GM08714 (cell line): ENCODE results near the gene METTL8.
"Not testable (repeated sequence)": the region's sequence is repeated elsewhere in the genome, so short reads cannot be mapped to it uniquely, and the experiment has no call there.

Experiments
- H3K4me3 ChIP-seq: fragments of 200-500 bp; sonication (Bioruptor generic); 2 replicates; pipeline ENCODE4 v1.5.1; 2014; ENCODE audit warnings: mild to moderate bottlenecking, low read length, inconsistent platforms
- ZNF274 ChIP-seq: IDR thresholded peaks from 2 replicates; pipeline ENCODE4 v1.6.1; 2012; ENCODE audit warnings: mild to moderate bottlenecking, low read depth, low read length

Gene METTL8

DNA sequence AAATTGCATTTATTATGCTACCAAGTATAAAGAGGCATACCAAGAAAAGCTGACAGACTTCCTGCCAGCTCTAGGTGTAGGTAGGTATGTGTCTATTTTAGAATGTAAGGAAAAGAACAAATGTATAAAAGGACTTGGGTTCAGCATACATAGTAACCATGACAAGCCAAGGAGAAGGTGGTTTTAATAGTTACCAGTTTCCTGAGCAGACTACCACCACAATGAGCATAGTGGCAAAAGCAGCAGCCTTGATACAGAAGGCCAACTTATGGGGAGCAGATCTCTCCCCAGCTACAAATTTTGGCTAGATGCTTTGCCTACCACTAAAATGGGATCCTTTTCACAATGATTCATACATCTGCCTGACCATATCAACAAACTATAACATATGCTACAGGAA lies 34.5 kb downstream of the METTL8 start:
- H3K4me3 ChIP-seq = no peak overlapping the region
- no peak for TF ChIP-seq ZNF274

GRCh38 chr2:171394164-171394740 lies 39.5 kb downstream of the METTL8 start:
- no peak for TF ChIP-seq ZNF274
- H3K4me3 ChIP-seq = no peak overlapping the region

GRCh38 chr2:171393487-171393886 lies 40.3 kb downstream of the METTL8 start:
- no peak for TF ChIP-seq ZNF274
- no peak overlapping the region for H3K4me3 ChIP-seq

- no peak overlapping the region for H3K4me3 ChIP-seq
- TF ChIP-seq ZNF274 = no peak
Measured at GRCh38 chr2:171391532-171391931, 42.3 kb downstream of the METTL8 start.

GRCh38 chr2:171390941-171391516 lies 42.8 kb downstream of the METTL8 start:
- H3K4me3 ChIP-seq = no peak overlapping the region

GRCh38 chr2:171389780-171390179 lies 44.0 kb downstream of the METTL8 start:
- no peak overlapping the region for H3K4me3 ChIP-seq
- TF ChIP-seq ZNF274 = no peak

More at GRCh38 chr2:171390941-171391516, 42.8 kb downstream of the METTL8 start:
- TF ChIP-seq ZNF274 = no peak

- no peak overlapping the region for H3K4me3 ChIP-seq
- TF ChIP-seq ZNF274 = no peak
Measured at GRCh38 chr2:171389325-171389724, 44.5 kb downstream of the METTL8 start.

GRCh38 chr2:171387052-171387451 lies 46.7 kb downstream of the METTL8 start:
- no peak for TF ChIP-seq ZNF274
- no peak overlapping the region for H3K4me3 ChIP-seq

DNA sequence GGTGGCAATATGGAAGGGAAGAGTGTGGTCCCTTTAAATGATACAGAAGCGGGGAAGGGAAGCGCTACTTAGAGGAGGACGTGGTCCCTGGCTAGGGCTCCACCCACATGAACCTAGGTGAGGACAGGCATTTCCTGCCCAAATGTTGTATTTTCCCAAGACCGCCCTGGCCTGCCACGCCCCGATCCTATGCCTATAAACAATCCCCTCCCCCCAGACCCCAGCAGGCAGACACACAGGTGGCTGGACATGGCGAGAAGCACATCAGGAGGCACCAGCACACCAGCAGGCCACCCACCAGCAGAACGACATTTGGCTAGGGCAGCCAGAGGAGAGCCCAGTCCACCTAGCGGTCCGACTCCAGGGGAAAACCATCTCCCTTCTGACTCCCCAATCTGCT lies 47.2 kb downstream of the METTL8 start:
- H3K4me3 ChIP-seq = no peak overlapping the region
- TF ChIP-seq ZNF274 = no peak

DNA sequence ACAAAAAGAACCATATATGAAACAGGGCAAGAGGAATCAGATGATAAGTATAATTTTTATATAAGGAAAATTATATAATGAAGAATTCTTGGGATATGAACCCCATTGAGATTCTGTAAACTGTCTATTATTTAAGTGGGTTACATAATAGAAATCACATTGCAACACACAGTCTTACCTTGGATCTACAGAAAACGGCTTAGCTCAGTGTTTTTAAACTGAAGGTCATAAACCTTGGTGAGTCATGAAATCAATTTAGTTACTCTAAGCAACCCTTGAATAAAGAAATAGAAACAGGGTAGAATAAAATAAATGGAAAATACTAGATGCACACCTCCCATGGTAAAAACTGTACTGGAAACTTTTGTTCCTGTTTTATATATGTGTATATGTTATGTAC lies 50.7 kb downstream of the METTL8 start:
- no peak for TF ChIP-seq ZNF274
- H3K4me3 ChIP-seq = no peak overlapping the region

DNA sequence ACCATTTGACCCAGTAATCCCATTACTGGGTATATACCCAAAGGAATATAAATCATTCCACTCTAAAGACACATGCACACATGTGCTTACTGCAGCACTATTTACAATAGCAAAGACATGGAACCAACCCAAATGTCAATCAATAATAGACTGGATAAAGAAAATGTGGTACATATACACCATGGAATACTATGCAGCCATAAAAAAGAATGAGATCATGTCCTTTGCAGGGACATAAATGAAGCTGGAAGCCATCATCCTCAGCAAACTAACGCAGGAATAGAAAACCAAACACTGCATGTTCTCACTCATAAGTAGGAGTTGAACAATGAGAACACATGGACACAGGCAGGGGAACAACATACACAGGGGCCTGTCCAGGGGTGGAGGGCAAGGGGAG lies 51.6 kb downstream of the METTL8 start:
- not testable (repeated sequence) for H3K4me3 ChIP-seq

DNA sequence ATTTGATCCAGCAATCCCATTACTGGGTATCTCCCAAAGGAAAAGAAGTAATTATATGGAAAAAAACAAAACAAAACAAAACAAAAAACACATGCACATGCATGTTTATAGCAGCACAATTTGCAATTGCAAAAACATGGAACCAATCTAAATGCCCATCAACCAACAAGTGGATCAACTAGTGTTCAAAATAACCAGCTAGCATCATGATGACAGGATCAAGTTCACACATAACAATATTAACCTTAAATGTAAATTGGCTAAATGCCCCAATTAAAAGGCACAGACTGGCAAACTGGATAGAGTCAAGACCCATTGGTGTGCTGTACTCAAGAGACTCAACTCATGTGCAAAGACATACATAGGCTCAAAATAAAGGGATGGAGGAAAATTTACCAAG lies 55.9 kb downstream of the METTL8 start:
- H3K4me3 ChIP-seq = not testable (repeated sequence)

DNA sequence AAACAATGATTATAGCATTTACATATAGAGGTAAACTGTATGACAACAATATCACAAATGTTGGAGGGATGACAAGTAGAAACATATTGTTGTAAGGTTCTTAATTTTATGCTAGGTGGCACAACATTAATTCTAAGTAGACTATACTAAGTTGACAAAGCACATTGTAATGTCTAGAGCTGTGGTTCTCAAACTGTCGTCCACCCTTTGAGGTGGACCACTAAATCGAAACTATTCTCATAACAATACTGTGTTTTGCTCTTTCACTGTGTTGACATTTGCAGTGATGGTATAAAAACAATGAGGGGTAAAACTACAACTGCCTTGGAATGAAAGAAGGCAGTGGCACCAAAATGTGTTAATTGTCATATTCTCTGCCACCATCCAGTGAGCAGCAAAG lies 66.1 kb downstream of the METTL8 start:
- no peak for TF ChIP-seq ZNF274
- no peak overlapping the region for H3K4me3 ChIP-seq

- no peak overlapping the region for H3K4me3 ChIP-seq
- no peak for TF ChIP-seq ZNF274
Measured at GRCh38 chr2:171365778-171366177, 68.0 kb downstream of the METTL8 start.

DNA sequence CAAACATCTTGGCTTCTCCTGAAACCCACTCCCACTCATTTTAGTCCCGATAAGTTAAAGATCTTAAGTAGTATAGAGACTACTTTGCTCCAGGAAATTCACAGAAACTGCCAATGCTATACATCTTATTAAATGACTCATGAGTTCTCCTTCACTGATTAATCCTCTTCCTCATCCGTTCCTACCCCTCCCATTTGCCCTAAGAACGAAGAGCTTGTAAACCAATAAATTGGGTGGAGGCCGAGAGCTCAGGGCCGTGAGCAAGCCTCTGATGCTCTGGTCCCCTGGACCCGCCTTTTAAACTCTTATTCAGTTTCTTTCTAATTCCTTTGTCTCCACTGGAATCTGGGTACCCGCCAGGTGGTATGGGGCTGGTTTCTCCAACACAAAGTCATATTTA lies 68.6 kb downstream of the METTL8 start:
- H3K4me3 ChIP-seq = no peak overlapping the region
- no peak for TF ChIP-seq ZNF274

DNA sequence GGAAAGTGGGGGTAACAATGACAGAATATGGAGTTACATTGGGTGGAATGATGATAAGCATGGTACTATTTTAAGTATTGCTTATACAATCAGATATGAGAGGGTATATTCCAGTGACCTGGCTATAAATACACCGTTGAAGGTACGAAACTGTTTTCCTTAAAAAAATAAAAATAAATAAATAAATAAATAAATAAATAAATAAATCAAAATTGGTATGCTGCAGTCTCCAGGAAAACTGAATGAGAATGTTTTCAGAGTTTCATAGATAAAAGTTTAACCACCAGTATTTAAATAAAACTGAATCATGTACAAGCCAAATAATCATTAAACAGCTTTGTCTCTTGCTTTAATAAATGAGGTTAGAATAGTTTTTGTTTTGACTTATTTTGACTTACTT lies 71.4 kb downstream of the METTL8 start:
- no peak for TF ChIP-seq ZNF274
- H3K4me3 ChIP-seq = no peak overlapping the region
